KOPT-K1 (cell line): Measurements from ENCODE around the gene NFASC.

ENCODE experiments used
- H3K27ac ChIP-seq: fragments of 200-600 bp; sonication (generic); 2 replicates; pipeline ENCODE4 v1.5.1; 2016; ENCODE audit warnings: antibody characterized with exemption, mild to moderate bottlenecking, low read depth, low read length; ENCODE audit not compliant: poor library complexity, severe bottlenecking
- H3K36me3 ChIP-seq: fragments of 200-600 bp; sonication (generic); 2 replicates; pipeline ENCODE4 v1.5.1; 2017; ENCODE audit warnings: antibody characterized with exemption, mild to moderate bottlenecking, low read length, moderate library complexity; ENCODE audit not compliant: insufficient read depth
- H3K9me3 ChIP-seq: fragments of 200-600 bp; sonication (generic); 2 replicates; pipeline ENCODE4 v1.5.1; 2017; ENCODE audit warnings: antibody characterized with exemption, low read length, mild to moderate bottlenecking; ENCODE audit not compliant: insufficient read depth, poor library complexity, severe bottlenecking

The NFASC gene

DNA sequence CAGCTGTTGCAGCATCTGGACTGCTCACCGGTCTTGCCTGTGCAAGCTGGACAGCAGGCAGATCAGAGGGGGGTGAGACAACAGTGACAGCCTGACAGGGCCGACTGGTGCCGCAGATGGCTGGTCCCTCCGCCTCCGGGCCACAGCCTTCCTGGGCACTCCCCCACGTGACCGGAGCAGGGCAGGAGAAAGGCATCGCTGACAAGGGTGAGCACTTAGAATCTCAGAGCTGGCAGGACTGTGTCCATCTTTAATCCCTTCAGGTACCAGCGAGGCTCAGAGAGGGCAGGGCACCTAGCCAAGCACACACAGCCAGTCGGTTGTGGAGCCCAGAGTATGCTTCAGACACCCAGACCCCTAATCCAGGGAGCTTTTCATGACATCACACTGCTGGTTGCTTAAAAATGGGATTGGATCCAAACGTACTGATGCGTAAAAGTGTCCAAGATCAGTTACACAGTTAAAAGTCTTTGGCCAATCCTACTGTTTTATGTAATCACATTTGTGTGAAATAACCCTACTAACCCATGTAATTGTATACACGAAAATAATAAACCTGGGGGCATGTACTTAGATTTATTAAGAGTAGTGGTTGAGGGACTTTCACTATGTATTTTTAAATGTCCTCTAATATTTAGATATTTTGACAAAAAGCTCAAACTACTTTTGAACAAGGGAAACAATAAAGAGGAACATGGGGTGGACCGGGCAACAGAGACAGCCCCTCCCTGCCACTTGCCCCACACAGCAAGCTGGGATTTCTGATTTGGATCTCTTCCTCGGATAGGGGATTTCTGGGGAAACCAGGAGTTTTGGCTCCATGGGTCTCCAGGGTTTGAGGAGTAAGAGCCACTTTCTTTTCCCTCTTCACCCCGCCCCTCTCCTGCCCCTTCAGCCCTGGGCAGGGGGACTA, 171.6 kb downstream of the NFASC start:
- Histone ChIP-seq H3K9me3 (no peaks in the 10 kb centered on the region), H3K27ac (no peak overlapping the region), H3K36me3 (no peaks in the 10 kb centered on the region)

DNA sequence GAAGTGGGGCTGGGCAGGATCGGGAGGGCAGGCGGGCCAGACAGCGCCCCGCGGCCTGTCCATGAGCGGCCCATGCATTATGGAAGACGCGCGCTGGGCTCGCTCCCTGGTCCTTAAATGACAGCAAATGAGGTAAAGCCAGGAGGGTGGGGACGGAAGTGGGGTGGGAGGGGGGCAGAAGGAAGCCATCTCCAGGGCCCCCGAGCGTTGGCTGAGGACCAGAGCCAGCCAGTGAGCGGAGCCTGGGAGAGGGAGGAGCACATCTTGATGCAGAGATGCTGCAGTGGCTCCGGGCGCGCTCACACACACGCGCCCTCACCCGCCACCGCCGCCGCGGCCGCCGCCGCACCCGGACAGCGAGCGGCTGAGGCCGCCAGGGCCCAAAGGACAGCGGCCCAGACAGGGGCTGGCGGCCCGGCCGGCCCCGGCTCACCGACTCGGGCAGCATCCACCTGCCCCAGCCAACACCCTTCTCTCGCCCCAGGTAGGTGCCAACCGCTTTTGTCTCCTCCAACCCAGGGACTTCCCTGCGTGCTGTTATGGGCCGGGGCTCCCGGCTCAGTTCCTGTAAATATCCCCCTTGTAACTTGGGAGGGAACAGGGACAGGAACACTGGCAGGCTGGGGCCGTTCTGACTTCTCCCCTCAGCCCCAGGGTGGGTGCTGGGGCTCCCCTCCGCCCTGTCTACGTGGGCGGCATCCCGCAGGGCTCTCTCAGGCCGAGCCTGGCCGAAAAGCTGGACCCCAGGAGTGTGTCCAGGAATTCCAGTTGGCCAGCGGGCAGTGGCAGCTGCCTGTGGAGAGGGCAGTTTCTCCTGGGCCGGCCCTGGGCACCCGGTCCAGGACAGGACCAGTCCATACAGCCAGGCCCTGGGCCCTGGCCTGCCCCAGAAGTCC, 172.5 kb downstream of the NFASC start, which contains the start of gene CNTN2:
CNTN2 (plus strand) TSS at position 302 of the 896 bp plus-strand sequence. CDS start 9,974 bp downstream, outside the sequence.
- no peaks in the 10 kb centered on the region for H3K36me3 ChIP-seq
- H3K9me3 ChIP-seq, result no peaks in the 10 kb centered on the region
- H3K27ac ChIP-seq, result no peak within 1 kb of the TSS

DNA sequence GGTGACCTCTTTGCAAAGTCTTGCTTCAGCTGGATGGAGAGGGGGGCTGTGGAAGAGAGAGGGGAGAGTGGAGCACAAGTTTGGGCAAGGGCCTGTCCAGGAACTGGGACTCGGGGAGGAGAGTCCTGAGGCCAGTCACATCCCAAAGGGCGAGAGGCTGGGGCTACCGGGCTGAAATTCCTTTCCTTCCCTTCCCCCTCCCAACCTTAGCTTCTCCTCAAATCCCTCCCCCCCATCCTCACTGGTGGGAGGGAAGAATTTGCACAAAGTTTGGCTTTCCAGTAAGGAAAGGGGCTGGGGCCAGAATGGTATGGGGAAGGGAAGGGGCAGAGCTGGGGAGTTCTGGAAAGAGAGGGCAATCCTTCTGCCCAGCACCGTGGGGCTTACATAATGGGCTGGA, 173.2 kb downstream of the NFASC start:
- Histone ChIP-seq H3K9me3 (no peaks in the 10 kb centered on the region), H3K27ac (no peak overlapping the region), H3K36me3 (no peaks in the 10 kb centered on the region)

DNA sequence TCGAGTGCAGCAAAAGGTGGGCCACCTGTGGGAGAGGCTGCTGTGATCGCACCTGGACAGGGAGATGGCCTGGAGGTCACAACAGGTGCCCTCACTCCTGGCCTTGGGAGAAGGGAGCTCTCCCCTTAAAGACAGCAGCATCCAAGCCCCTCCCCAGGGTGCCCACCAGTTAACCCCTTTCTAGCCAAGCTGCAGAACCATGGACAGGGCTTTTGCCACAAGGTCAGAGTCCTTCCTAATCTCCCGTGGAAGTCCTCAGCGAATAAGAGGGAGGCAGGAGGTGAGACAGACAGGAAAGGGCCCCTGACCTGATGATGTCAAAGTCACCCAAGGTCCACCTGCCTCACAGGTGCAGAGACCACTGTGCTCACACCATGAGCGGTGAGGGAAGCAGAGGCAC, 174.1 kb downstream of the NFASC start:
- Histone ChIP-seq H3K36me3 (no peaks in the 10 kb centered on the region), H3K27ac (no peak overlapping the region)

DNA sequence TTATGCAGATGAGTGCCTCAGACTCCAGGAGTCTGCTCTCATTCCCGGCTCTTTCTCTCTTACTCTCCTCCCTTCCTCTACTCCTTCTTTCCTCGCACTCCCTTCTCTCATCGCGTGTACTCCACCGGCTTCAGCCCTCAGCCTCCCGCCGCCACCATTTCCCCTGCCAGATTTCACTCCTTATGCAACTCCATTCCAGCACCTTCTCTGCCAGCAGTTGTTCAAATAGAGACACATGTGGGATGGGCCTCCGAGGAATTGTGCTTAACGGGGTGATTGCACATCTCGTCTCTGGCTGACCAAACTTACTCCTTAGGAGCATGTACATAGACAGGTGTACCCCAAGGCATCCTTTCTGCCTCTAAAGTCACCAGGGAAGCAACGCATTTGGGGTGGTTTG, 174.5 kb downstream of the NFASC start:
- no peaks in the 10 kb centered on the region for H3K36me3 ChIP-seq
- no peak overlapping the region for H3K27ac ChIP-seq
- H3K9me3 ChIP-seq, result no peaks in the 10 kb centered on the region

More for the DNA sequence above, 174.1 kb downstream of the NFASC start:
- H3K9me3 ChIP-seq, result no peaks in the 10 kb centered on the region

DNA sequence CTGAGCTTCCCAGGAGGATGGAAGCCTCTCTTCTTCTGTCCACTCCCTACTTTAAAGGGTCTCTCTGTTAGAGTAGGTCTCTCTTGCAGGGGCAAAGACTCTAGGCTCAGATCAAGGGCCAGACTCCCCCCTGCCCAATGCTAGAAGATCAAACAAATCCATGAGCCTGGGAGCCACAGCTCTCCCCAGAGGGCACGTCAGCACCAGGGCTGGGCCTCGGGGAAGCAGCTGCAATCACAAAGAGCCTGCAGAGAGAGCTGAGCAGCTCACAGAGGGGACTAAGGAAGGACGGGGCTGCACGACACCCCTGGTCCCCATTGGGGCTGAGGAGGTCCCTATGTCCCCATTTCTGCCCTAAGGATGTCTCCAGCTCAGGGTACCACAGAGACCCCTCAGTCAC, 176.2 kb downstream of the NFASC start:
- Histone ChIP-seq H3K36me3 (no peaks in the 10 kb centered on the region), H3K9me3 (no peaks in the 10 kb centered on the region), H3K27ac (no peak overlapping the region)

DNA sequence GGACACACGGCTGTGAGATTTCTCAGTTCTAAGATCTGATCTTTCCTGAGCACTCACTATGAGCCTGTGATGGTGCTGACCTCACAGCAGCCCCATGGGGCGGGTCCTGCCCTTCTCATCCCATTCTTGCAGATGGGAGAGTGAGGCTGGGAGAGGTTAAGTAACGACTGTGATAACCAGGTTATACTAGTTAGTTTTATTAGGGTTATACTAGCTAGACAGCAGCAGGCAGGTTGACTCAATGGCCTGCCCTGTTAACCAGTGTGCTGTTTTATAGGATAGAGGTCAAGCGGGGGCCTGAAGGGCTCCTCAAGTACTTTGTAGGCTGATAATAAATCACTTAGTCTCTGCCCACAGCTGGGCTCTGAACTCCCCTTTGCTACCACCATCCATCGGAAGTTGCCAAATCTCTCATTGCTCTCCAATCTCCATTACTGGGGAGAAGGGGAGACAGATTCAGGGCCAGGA, 177.1 kb downstream of the NFASC start:
- no peaks in the 10 kb centered on the region for H3K36me3 ChIP-seq
- H3K27ac ChIP-seq, result no peak overlapping the region
- H3K9me3 ChIP-seq, result no peaks in the 10 kb centered on the region

DNA sequence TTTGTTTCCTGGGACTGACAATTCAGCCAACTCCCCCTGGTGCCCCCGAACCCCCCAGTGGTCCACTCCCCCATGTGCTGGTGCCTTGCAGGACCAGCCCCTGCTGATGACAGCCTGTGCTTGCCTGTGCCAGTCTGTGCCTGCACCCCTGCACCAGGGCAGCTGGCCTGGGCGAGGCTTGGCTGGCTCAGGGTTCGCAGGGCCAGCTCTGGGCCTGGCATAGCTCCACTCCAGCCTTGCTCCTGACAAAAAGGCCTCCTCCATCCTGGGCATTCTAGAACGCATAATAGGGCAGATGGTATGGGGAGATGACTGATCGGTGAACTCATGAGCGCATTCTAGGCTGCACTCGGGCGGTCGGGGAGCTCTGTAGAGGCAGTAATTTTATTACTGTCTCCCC, 177.7 kb downstream of the NFASC start:
- no peaks in the 10 kb centered on the region for H3K36me3 ChIP-seq
- H3K27ac ChIP-seq, result no peak overlapping the region
- H3K9me3 ChIP-seq, result no peaks in the 10 kb centered on the region

DNA sequence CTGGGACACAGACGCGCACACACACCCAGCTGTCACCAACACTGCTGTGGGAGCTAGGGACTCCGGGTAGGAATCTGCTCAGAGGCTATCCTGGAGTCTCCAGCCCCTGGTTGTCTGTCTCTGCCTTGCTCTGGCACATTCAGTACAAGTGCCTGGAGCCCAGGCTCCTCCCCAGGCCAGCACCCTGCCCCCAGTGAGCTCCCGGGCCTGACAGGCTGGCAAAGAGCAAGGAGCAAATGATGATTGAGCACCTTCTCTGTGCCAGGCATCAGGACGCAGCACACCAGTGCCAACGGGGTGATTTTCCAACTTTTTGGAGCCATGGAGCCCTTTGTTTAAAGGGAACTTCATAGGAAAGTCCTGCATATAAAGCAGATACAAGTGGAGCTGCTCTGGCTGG, 178.8 kb downstream of the NFASC start:
- Histone ChIP-seq H3K27ac (no peak overlapping the region), H3K36me3 (no peaks in the 10 kb centered on the region), H3K9me3 (no peaks in the 10 kb centered on the region)

DNA sequence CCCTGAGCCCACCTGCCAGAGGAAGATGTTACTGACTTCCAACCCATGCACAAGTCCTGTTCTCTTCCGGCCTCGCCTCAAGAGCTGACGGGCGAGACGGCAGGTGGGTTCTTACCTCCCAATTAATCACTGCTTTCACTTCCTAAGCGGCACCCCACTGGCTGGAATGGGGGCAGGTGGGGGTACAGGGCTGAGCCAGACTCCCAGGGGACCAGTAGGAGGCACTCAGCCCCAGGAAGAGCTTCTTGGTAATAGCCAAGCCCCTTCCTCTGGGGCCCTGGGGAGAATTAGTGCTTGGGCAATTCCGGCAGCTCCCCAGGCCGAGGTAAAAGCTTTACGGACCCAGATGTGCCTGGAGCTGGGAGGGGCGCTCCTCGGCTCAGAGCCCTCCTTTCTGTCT, 182.0 kb downstream of the NFASC start:
- H3K9me3 ChIP-seq, result no peaks in the 10 kb centered on the region
- no peaks in the 10 kb centered on the region for H3K36me3 ChIP-seq
- H3K27ac ChIP-seq, result no peak overlapping the region

DNA sequence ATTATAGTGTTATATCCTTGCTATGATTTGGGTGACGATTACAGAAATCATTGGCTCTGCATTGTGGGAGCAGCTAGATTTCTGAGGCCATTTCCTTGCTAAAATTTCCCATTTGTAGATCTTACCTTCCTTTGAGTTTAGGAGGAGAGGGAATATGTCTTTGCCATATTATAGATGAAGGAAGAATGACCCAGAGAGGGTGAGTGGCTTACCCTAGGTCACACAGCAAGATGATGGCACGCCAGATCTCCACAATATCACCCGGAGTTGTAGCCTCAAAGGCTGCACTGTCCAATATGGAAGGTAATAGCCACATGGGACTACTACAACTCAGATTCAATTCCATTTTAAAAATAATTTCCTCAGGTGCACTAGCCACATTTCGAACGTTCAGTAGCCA, 182.6 kb downstream of the NFASC start:
- Histone ChIP-seq H3K9me3 (no peaks in the 10 kb centered on the region), H3K36me3 (no peaks in the 10 kb centered on the region), H3K27ac (no peak overlapping the region)

DNA sequence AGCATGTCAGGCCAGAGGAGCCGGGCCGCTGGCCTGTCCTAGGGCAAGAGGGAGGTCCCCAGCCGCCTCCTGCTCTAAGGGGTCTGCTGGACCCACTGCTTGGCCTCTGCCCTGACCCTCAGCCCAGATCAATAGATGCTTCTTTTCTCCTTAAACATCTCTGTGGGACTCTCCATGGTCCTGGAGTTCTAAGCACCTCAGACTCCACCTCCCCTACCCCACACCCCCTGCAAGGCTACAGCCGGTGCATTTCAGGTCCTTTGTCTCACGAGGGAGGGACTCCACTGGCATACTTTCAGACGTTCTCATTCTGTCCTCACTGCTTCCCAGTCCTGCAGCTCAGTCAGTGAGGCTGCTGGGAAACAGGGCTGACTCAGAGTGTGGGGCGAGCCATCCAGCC, 183.4 kb downstream of the NFASC start:
- Histone ChIP-seq H3K36me3 (no peaks in the 10 kb centered on the region), H3K9me3 (no peaks in the 10 kb centered on the region), H3K27ac (no peak overlapping the region)

DNA sequence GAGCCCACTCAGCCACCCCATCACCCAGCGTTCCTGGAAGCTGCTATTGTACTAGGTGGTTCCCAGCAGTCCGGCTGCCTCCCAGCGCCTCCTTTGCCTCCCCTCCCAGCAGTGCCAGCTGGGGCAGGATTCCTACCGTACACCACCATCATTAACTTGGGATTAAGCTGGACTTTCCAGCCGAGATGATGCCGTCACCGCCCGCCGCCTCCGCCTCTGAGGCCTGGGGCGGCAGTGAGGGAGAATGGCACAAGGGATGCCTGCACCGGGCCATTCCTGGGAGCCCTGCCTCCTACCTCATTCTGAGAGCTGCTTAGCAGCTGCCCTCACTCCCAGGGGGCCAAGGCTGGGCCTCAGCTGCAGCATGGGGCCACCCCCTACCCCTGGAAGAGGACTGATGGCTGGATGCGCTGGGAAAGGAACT, 185.5 kb downstream of the NFASC start:
- H3K36me3 ChIP-seq, result no peaks in the 10 kb centered on the region
- no peak overlapping the region for H3K27ac ChIP-seq
- no peaks in the 10 kb centered on the region for H3K9me3 ChIP-seq

DNA sequence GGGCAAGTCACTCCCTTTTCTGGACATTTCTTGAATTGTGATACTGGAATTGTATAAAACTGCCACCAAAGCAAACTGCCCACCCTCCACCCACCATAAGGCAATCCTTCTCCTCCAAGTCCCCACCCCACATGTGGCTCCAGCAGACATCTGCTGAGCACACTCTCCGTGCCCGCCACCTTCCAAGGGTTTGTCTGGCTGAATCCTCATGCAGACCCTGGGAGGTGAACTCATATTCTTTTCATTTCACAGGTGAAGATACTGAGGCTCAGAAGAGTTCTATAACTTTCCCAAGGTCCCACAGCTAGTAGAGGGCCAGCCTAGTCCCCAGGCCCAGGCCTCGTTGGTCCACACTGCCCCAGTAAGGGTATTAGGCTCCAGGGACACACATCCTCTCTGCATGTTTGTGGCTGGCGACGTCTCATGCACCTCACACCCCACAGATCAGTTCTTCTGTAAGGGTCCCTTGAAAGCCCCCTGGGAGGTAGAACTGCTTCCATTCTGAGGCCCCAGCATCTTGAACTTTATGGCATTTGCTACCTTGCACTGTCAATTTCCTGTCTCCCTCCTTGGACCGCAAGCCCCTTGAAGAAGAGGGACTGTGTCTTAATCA, 186.4 kb downstream of the NFASC start:
- H3K9me3 ChIP-seq, result no peaks in the 10 kb centered on the region
- no peaks in the 10 kb centered on the region for H3K36me3 ChIP-seq
- no peak overlapping the region for H3K27ac ChIP-seq
